Heart right ventricle (tissue), 16 donors: ENCODE measurements around the gene MSH5. TPM values are rescaled to one million over a fixed set of nuclear protein-coding genes. Genes with fewer than 3 reads are reported as not detected.

Source experiments
- ATAC-seq, 8 donors: fragments of 200-7000 bp; cut with Tn5 transposase; one replicate each; pipeline ENCODE4 v1.9.1; 2020; ENCODE audit warnings: mild to moderate bottlenecking in 8 of 8, moderate library complexity in 8 of 8, moderate number of reproducible peaks in 1 of 8
- DNase-seq, 2 donors: peaks; one replicate each; pipeline ENCODE4 v3.0.0-alpha.2; 2020
- H3K27ac ChIP-seq, 10 donors: fragments of 200-600 bp; sonication (generic) in 2 of 10; one replicate each; pipeline versions ENCODE4 v1.5.0 to v1.8.0; 2020 to 2022; ENCODE audit warnings: mild to moderate bottlenecking in 3 of 10
- H3K27me3 ChIP-seq, 7 donors: fragments of 200-600 bp; one replicate each; pipeline ENCODE4 v1.8.0; 2021 to 2022; ENCODE audit warnings: mild to moderate bottlenecking in 2 of 7
- H3K36me3 ChIP-seq, 9 donors: fragments of 200-600 bp; sonication (generic) in 1 of 9; one replicate each; pipeline versions ENCODE4 v1.5.0 to v1.8.0; 2020 to 2022; ENCODE audit warnings: mild to moderate bottlenecking in 2 of 9
- H3K4me1 ChIP-seq, 9 donors: fragments of 200-600 bp; sonication (generic) in 1 of 9; one replicate each; pipeline versions ENCODE4 v1.5.0 to v1.8.0; 2020 to 2022; ENCODE audit warnings: mild to moderate bottlenecking in 4 of 9
- H3K4me3 ChIP-seq, 10 donors: fragments of 200-600 bp; sonication (generic) in 2 of 10; one replicate each; pipeline versions ENCODE4 v1.5.0 to v1.8.0; 2020 to 2022; ENCODE audit warnings: mild to moderate bottlenecking in 7 of 10, moderate library complexity in 2 of 10
- H3K9me3 ChIP-seq, 11 donors: fragments of 200-600 bp in 10 of 11; sonication (generic) in 2 of 11; one replicate each; pipeline versions ENCODE4 v1.5.0 to v1.8.0; 2013 to 2022; ENCODE audit warnings: mild to moderate bottlenecking in 2 of 11, control low read depth in 1 of 11, moderate library complexity in 1 of 11
- whole genome bisulfite sequencing, 2 donors: extraction: QIAGEN DNeasy Blood & Tissue Kit; methylation state at CpG; one replicate each; pipeline ENCODE4 v1.1.7; 2013; ENCODE audit warnings: inconsistent platforms in 1 of 2; 5-methylcytosine and 5-hydroxymethylcytosine counted together
- intact Hi-C, 10 donors: fragments of 100-400 bp; cut with DNase I; formaldehyde crosslinking; loops; one replicate each; pipeline versions ENCODE4 v1.11.1 to v1.14.2; 2022
- polyA plus RNA-seq, 2 donors: library from polyadenylated mRNA; stranded (reverse); fragments of 200-250 nt; gene quantifications; one replicate each; pipeline ENCODE4 v1.2.3, GENCODE V29; 2013
- total RNA-seq, 10 donors: library from RNA; stranded (reverse); fragmentation: NEBNext Ultra II Directional in 3 of 10; extraction: Animal tissue kit (Norgen Biotek cat#: 25700) in 3 of 10; gene quantifications; one replicate each; pipeline versions ENCODE4 v1.2.1 to v1.2.4, GENCODE V29; 2021 to 2023
- TF ChIP-seq, protein P1 (sequence below), 9 donors: fragments of 200-600 bp; sonication (generic) in 2 of 9; IDR thresholded peaks; one replicate each; pipeline versions ENCODE4 v1.5.0 to v1.8.0; 2021 to 2022; ENCODE audit warnings: antibody characterized with exemption in 9 of 9, mild to moderate bottlenecking in 5 of 9, moderate library complexity in 1 of 9
- donor health status: Arrhythmogenic right ventricular cardiomyopathy.
- donor health status: ischemic (EF 13 %, LVEDD 7.1; RV severe dilation, severe dysfunction).
- donor health status: healthy with polysubstance abuse.
- donor health status: DM: no; HTN: yes; CAD: no.
- donor health status: DM: no; HTN: no; CAD: no.
- donor health status: ischemic (EF 25% LVEDD 6.9; RV normal size, moderate dysfunction).
- donor health status: ischemic (EF 25% LVEDD 5.7; RV mildly dilated, moderate dysfunction).
- donor health status: healthy.
- donor health status: DM: yes; HTN: yes; CAD: no.
- donor health status: Ischemic cardiomyopathy.
- donor health status: ischemic (EF 35%, LVEDD 5.7; RV mildly dilated, moderate dysfunction).
- donor health status: nonischemic (EF 11% LVEDD 7.7; RV severe dilation, severe dysfunction).
- donor health status: DM: yes; HTN: yes; CAD: no.
- donor health status: PGD.
- donor health status: ischemic (EF 29% LVEDD 5.4; RV normal size, mild dysfunction).
- donor health status: nonischemic (EF 23%, LVEDD 6.1; RV moderate dilation, normal function).

The MSH5 gene
- total and polyA plus RNA-seq, 12 donors, result 0.89 to 6.1 (median 2.6) TPM

DNA sequence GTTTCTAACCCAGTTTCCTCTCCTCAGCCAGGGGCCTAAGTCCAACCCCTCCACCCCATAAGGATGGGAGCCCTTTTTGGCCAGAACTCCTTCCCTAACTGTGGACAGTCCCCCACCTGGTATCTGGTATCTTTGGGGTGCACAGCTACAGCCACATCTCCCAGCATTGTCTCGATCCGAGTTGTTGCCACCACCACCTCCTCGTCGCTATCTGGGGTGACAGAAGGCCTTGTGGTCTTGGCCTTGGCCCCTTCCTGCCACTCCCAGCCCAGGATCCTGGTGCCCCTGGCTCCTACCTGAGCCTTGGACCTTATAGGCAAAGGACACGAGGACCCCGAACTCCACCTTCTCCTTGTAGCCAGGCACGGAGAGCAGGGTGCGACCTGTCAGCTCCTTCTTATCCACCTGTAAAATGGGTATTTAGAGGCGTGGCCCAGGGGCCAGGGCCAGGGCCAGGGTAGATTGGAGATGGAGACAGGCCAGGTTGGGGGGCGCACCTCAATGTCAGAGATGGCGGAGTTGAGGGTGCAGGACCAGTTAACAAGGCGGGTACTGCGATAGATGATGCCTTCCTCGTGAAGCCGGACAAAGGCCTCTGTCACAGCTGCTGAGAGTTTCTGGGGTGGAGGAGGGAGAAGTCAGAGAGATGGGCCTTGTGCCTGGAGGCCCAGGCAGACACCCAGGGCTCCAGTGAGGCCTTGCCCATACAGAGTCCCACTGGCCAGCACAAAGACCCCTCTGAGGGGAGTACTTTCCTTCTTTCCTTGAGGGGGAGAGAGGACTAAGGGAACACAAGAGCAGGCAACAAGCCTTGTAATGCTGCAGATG lies 44.5 kb downstream of the MSH5 start:
- DNase-seq, result no peak
- H3K36me3 ChIP-seq, result peaks cover 0 to 99% (median 53%) of the 10 kb centered on the region in 9 donors
- TF ChIP-seq, protein P1, sequence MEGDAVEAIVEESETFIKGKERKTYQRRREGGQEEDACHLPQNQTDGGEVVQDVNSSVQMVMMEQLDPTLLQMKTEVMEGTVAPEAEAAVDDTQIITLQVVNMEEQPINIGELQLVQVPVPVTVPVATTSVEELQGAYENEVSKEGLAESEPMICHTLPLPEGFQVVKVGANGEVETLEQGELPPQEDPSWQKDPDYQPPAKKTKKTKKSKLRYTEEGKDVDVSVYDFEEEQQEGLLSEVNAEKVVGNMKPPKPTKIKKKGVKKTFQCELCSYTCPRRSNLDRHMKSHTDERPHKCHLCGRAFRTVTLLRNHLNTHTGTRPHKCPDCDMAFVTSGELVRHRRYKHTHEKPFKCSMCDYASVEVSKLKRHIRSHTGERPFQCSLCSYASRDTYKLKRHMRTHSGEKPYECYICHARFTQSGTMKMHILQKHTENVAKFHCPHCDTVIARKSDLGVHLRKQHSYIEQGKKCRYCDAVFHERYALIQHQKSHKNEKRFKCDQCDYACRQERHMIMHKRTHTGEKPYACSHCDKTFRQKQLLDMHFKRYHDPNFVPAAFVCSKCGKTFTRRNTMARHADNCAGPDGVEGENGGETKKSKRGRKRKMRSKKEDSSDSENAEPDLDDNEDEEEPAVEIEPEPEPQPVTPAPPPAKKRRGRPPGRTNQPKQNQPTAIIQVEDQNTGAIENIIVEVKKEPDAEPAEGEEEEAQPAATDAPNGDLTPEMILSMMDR (IDR thresholded peaks at IDR 0.05), result no peak
- WGBS, 2 donors, result 91 to 95% methylated on average over 15 of the region's 15 CpGs
- H3K4me1 ChIP-seq, result no peaks in the 10 kb centered on the region
- H3K27me3 ChIP-seq, result no peaks in the 10 kb centered on the region
- intact Hi-C loops, result loop anchor here in 1 of 10 donors (5.0 kb wide), 1 partner anchor 42 kb away; the partner anchor contains the start of gene MSH5
- H3K9me3 ChIP-seq, result no peaks in the 10 kb centered on the region
- H3K27ac ChIP-seq, result no peak overlapping the region
- no peak for ATAC-seq
- H3K4me3 ChIP-seq, result no peak overlapping the region

DNA sequence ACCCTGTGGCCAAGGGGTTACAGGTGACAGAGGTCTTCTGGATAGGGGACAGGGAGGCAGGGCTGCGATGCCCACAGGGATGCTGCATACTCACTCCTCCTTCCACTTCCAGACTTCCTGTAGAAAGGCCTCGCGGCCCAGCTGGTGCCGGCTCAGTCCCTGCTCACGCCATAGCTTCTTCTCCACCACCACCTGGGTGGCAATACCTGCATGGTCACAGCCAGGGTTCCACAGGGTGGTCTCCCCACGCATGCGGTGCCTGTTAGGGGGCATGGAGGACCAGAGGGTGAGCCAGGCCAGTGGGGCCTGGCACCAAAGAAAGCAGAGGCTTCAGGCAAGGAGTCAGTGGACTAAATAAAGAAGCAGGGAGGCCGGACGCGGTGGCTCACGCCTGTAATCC lies 45.7 kb downstream of the MSH5 start:
- Histone ChIP-seq H3K4me1 (no peaks in the 10 kb centered on the region), H3K4me3 (no peak overlapping the region), H3K9me3 (no peaks in the 10 kb centered on the region), H3K27ac (no peak overlapping the region), H3K27me3 (no peaks in the 10 kb centered on the region), H3K36me3 (peaks cover 0 to 99% (median 53%) of the 10 kb centered on the region in 9 donors)
- DNase-seq, result no peak
- intact Hi-C loops, result no loop called here
- WGBS, 2 donors, result 97 to 98% methylated on average over 11 of the region's 11 CpGs
- peak in 1 of 8 donors; percentile 17 for ATAC-seq
- TF ChIP-seq, protein P1 (IDR thresholded peaks at IDR 0.05), result no peak

GRCh38 chr6:31791324-31792089 lies 51.7 kb downstream of the MSH5 start:
- DNase-seq (peak in 1 of 2 donors; percentile 32), ATAC-seq (no peak)
- Histone ChIP-seq H3K4me1 (peaks cover 5 to 30% (median 14%) of the 10 kb centered on the region in 9 donors), H3K36me3 (peaks cover 0 to 64% (median 11%) of the 10 kb centered on the region in 9 donors), H3K4me3 (no peak overlapping the region), H3K27ac (no peak overlapping the region), H3K27me3 (no peaks in the 10 kb centered on the region), H3K9me3 (no peaks in the 10 kb centered on the region)
- intact Hi-C loops, result loop anchor here in 2 of 10 donors (5.0 to 10.0 kb wide), 2 partner anchors 41 to 57 kb away; partner anchors contain the start of gene CLIC1 (in 1 of the 2)
- TF ChIP-seq, protein P1 (IDR thresholded peaks at IDR 0.05), result peak in 8 of 9 donors; percentile 24 to 64 (median 54)
- 66 to 68% methylated on average over 12 of the region's 12 CpGs for WGBS, 2 donors

DNA sequence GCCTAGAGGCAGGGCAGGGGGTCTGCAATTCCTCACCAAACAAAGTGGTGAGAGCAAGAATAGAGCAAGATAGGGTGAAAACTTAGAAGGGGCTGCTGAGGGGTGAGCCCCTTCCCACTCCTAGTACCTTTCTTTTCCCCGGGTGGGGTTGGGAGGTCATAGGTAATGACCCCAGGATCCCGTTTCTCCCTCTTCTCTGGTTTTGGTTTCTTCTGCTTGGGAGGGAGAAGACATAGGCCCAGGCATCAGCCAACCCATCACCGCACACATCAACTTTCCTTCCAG lies 52.2 kb downstream of the MSH5 start:
- DNase-seq (no peak), ATAC-seq (no peak)
- Histone ChIP-seq H3K4me3 (no peak overlapping the region), H3K36me3 (peaks cover 0 to 59% (median 6%) of the 10 kb centered on the region in 9 donors), H3K27me3 (no peaks in the 10 kb centered on the region), H3K27ac (no peak overlapping the region), H3K9me3 (no peaks in the 10 kb centered on the region), H3K4me1 (peaks cover 5 to 33% (median 14%) of the 10 kb centered on the region in 9 donors)
- intact Hi-C loops, result loop anchor here in 2 of 10 donors (5.0 to 10.0 kb wide), 2 partner anchors 40 to 57 kb away; partner anchors contain the start of gene CLIC1 (in 1 of the 2)
- TF ChIP-seq, protein P1 (IDR thresholded peaks at IDR 0.05), result no peak
- 78 to 83% methylated on average over 3 of the region's 3 CpGs for WGBS, 2 donors
